ENCODE data around the gene FAM217B.

Gene FAM217B

DNA sequence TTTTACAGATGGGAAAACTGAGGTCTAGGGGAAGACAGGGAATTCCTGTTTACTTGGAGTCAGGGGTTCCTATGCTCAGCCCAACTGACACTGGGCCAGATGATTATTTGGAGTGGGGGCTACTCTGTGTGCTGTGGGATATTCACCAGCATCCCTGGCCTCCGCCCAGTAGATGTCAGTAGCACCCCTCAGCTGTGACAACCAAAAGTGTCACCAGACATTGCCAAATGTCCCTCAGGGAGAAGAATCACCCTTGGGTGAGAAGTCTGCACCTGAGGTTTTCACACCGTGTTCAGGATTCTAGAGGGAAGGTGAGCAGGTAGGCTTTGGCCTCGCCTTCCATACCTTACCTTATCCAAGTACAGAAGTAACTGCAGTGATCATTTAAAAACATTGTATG, 45.7 kb downstream of the FAM217B start:
- H3K4me3 ChIP-seq (ENCODE audit: low read depth, low read length), result no peak overlapping the region
- TF ChIP-seq, protein P1, sequence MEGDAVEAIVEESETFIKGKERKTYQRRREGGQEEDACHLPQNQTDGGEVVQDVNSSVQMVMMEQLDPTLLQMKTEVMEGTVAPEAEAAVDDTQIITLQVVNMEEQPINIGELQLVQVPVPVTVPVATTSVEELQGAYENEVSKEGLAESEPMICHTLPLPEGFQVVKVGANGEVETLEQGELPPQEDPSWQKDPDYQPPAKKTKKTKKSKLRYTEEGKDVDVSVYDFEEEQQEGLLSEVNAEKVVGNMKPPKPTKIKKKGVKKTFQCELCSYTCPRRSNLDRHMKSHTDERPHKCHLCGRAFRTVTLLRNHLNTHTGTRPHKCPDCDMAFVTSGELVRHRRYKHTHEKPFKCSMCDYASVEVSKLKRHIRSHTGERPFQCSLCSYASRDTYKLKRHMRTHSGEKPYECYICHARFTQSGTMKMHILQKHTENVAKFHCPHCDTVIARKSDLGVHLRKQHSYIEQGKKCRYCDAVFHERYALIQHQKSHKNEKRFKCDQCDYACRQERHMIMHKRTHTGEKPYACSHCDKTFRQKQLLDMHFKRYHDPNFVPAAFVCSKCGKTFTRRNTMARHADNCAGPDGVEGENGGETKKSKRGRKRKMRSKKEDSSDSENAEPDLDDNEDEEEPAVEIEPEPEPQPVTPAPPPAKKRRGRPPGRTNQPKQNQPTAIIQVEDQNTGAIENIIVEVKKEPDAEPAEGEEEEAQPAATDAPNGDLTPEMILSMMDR (IDR thresholded peaks at IDR 0.05; ENCODE audit: borderline replicate concordance, insufficient read depth, low read depth, low read length), result 0 out of 2 replicates have a peak, but pooled peaks have one; percentile 14

DNA sequence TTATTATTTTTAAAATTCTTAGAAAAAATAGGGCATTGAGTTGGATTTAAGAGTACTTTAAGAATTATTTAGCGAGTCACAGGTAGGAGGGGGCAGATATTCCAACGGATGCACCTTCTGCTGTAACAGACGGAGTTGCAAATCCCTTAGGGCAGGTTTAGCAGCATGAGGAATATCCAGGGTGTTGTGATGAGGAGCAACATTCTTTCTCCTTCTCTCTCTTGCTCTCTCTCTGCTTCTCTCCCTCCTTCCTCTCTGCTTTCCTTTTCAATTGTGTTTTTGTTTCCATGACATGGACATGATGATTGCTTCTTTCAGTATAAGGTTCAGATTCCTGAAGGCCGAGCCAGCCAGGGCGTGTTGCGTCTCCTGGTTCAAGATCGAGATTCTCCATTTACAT, 46.9 kb downstream of the FAM217B start:
- TF ChIP-seq, protein P1 (IDR thresholded peaks at IDR 0.05; ENCODE audit: borderline replicate concordance, insufficient read depth, low read depth, low read length), result no peak
- H3K4me3 ChIP-seq (ENCODE audit: low read depth, low read length), result no peak overlapping the region

DNA sequence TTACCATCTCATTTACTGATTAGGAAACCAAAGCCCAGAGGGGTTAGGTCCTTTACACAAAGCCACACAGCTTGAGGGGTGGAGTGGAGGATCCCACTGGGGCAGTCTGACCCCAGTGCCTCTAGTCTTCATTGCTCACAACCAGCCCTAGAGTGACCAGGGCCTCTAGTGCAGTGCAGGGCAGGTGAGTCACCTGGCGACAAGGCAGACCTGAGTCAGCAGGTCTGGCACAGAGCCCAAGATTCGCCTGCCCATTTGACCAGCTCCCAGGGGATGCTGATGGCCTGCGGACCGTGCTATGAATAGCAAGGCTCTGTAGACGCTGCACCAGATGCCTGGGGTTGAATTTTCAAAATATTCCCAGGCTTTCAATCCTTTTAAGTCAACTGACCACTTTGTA, 48.0 kb downstream of the FAM217B start:
- TF ChIP-seq, protein P1 (IDR thresholded peaks at IDR 0.05; ENCODE audit: borderline replicate concordance, insufficient read depth, low read depth, low read length), result no peak
- H3K4me3 ChIP-seq (ENCODE audit: low read depth, low read length), result no peak overlapping the region

DNA sequence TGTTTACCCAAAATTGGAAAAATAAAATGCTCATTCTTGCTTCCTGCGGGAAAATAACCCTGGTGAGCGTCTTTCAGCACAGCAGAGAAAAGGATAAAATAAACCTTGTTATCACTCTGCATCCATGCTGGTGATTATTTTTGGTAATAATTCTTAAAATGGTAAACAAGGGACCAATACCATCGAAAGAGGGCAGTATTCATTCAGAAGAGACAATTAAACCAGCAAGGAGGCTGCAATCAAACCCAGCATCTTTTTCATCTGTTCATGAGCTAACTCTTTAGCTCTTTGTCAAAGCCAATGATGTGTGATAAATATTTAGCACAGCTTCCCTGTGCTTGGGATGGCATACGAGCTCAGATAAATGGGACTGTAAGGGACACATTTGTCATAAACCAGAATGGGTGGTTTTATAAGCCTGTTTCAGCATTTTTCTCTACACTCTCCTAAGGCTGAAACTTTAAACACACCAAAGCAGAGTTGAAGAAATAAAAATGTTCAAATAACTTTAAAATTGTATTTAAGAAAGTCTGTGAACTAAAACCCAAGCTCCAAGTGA, 52.4 kb downstream of the FAM217B start:
- TF ChIP-seq, protein P1 (IDR thresholded peaks at IDR 0.05; ENCODE audit: borderline replicate concordance, insufficient read depth, low read depth, low read length), result no peak
- no peak overlapping the region for H3K4me3 ChIP-seq (ENCODE audit: low read depth, low read length)

DNA sequence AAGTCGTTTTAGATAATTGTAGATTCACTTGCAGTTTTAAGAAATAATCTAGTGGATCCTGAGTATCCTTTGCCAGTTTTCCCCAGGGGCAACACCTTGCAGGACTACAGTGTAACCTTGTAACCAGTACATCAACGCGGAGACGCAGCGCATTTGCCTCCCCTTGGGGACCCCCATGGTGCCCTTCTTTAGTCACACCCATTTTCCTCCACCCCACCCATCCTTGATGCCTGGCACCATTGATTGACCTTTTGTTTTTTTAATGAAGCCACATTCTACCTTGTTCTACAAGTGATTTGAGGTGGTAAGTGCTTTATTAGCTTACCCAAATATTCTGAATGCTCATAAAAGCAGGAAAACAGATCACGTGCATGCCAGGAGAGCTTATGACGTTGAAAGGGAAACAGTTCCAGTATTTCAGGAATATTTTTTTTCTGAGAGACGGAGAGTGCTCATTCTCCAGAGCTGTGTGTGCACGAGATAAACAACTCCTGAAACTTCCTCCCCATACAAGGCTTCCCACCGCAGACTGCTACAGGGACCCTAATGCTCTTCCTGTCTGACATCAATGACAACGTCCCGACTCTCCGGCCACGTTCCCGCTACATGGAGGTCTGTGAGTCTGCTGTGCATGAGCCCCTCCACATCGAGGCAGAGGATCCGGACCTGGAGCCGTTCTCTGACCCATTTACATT, 53.7 kb downstream of the FAM217B start:
- TF ChIP-seq, protein P1 (IDR thresholded peaks at IDR 0.05; ENCODE audit: borderline replicate concordance, insufficient read depth, low read depth, low read length), result no peak
- no peak overlapping the region for H3K4me3 ChIP-seq (ENCODE audit: low read depth, low read length)

DNA sequence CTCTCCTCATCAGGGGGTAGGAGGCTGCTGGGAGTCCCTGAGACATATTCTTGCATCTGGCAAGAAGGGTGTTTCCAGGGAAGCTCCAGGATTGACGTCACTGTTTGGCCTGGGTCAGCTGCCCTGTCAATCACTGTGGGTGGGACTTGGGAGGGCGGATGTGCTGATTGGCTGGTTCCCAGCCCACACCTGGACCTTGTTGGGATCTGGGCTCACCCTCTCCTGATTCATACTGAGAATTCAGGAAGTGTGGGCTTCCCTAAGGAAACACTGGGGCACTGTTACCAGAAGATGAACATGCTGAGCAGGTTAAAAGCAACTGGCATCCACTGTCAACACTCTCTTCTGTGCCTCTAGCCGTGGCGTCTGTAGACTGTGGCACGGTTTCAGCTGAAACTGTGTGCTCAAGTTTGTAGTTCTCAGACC, 54.5 kb downstream of the FAM217B start:
- no peak overlapping the region for H3K4me3 ChIP-seq (ENCODE audit: low read depth, low read length)

More for the DNA sequence above, 54.5 kb downstream of the FAM217B start:
- TF ChIP-seq, protein P1 (IDR thresholded peaks at IDR 0.05; ENCODE audit: borderline replicate concordance, insufficient read depth, low read depth, low read length), result no peak

Data from GM12875 (cell line).